ENCODE data around the gene DENND4A. TPM values are rescaled to one million over a fixed set of nuclear protein-coding genes. Genes with fewer than 3 reads are reported as not detected.

The DENND4A gene
- total and polyA plus RNA-seq, 8 donors = 20.6 to 26.3 (median 23.7) TPM

- intact Hi-C loops (cut with DNase I) = no loop called here
- Histone ChIP-seq H3K4me1 (peaks cover 0 to 48% of the 10 kb centered on the region in 2 donors), H3K27me3 (no peaks in the 10 kb centered on the region), H3K9me3 (no peaks in the 10 kb centered on the region), H3K36me3 (no peaks in the 10 kb centered on the region), H3K4me3 (no peak overlapping the region), H3K27ac (peak overlapping the region in 1 of 2 donors; percentile 53)
- no peak for DNase-seq
- TF ChIP-seq, protein P1, sequence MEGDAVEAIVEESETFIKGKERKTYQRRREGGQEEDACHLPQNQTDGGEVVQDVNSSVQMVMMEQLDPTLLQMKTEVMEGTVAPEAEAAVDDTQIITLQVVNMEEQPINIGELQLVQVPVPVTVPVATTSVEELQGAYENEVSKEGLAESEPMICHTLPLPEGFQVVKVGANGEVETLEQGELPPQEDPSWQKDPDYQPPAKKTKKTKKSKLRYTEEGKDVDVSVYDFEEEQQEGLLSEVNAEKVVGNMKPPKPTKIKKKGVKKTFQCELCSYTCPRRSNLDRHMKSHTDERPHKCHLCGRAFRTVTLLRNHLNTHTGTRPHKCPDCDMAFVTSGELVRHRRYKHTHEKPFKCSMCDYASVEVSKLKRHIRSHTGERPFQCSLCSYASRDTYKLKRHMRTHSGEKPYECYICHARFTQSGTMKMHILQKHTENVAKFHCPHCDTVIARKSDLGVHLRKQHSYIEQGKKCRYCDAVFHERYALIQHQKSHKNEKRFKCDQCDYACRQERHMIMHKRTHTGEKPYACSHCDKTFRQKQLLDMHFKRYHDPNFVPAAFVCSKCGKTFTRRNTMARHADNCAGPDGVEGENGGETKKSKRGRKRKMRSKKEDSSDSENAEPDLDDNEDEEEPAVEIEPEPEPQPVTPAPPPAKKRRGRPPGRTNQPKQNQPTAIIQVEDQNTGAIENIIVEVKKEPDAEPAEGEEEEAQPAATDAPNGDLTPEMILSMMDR (IDR thresholded peaks at IDR 0.05) = no peak
- ATAC-seq = no peak
These were observed 15.0 kb downstream of the DENND4A start for GRCh38 chr15:65777053-65777452.

- H3K27me3 ChIP-seq = no peaks in the 10 kb centered on the region
- no peaks in the 10 kb centered on the region for H3K9me3 ChIP-seq
- no peaks in the 10 kb centered on the region for H3K36me3 ChIP-seq
- TF ChIP-seq, protein P1 (IDR thresholded peaks at IDR 0.05) = no peak
- DNase-seq (no peak), ATAC-seq (no peak)
- H3K4me1 ChIP-seq = peaks cover 0 to 61% of the 10 kb centered on the region in 2 donors
- H3K27ac ChIP-seq = peak overlapping the region in 1 of 2 donors; percentile 2
- intact Hi-C loops (cut with DNase I) = no loop called here
- no peak overlapping the region for H3K4me3 ChIP-seq
These were observed 18.5 kb downstream of the DENND4A start for GRCh38 chr15:65773386-65774111.

DNA sequence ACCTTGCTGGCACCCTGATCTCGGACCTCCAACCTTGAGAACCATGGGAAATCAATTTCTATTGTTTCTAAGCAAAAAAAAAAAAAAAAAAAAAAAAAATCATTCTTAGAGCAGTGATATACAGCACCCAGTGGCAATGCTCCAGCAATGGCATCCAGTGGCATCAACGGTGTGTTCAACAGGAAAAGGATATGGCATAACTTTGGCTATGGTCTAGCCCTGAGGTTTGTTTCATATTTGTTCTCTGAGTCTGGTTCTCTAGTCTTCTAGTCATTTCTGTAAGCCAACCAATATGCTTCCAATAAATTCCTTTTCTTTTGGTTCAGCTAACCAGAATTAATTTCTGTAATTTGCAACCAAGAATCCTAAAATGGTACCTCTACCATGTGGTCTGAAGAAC, 19.2 kb downstream of the DENND4A start:
- Histone ChIP-seq H3K4me3 (no peak overlapping the region), H3K4me1 (peaks cover 0 to 61% of the 10 kb centered on the region in 2 donors), H3K36me3 (no peaks in the 10 kb centered on the region), H3K27ac (peak overlapping the region in 1 of 2 donors; percentile 2), H3K9me3 (no peaks in the 10 kb centered on the region), H3K27me3 (no peaks in the 10 kb centered on the region)
- intact Hi-C loops (cut with DNase I) = no loop called here
- no peak for DNase-seq
- TF ChIP-seq, protein P1 (IDR thresholded peaks at IDR 0.05) = no peak
- ATAC-seq = no peak

GRCh38 chr15:65771870-65772269, 20.2 kb downstream of the DENND4A start:
- H3K4me1 ChIP-seq = peaks cover 0 to 62% of the 10 kb centered on the region in 2 donors
- ATAC-seq (no peak), DNase-seq (no peak)
- H3K27me3 ChIP-seq = no peaks in the 10 kb centered on the region
- no peaks in the 10 kb centered on the region for H3K36me3 ChIP-seq
- intact Hi-C loops (cut with DNase I) = no loop called here
- TF ChIP-seq, protein P1 (IDR thresholded peaks at IDR 0.05) = no peak
- H3K4me3 ChIP-seq = no peak overlapping the region
- no peaks in the 10 kb centered on the region for H3K9me3 ChIP-seq
- no peak overlapping the region for H3K27ac ChIP-seq

DNA sequence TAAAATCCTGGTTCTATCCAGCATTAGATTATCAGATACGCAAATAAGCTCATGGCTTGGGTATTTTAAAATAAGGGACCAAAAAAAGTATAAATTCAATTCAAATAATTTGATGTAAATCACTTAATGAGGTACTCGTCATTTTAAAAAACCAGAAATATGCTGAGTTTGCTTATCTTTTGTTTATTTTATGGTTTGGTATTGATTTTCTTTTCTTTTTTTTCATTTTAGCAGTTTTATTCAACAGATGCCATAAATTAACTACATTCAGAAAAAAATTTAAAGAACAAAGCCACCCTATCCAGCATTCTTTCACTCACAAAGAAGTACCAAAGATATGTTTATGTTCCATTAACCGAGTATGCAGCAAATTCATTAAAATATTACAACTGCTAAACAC, 22.6 kb downstream of the DENND4A start:
- H3K4me1 ChIP-seq = peaks cover 0 to 59% of the 10 kb centered on the region in 2 donors
- intact Hi-C loops (cut with DNase I) = no loop called here
- no peak overlapping the region for H3K27ac ChIP-seq
- H3K9me3 ChIP-seq = no peaks in the 10 kb centered on the region
- H3K36me3 ChIP-seq = no peaks in the 10 kb centered on the region
- DNase-seq (no peak), ATAC-seq (no peak)
- H3K27me3 ChIP-seq = no peaks in the 10 kb centered on the region
- H3K4me3 ChIP-seq = no peak overlapping the region
- TF ChIP-seq, protein P1 (IDR thresholded peaks at IDR 0.05) = no peak

All from left lung (tissue), 10 donors.